Fibroblast of pulmonary artery (primary cell): ENCODE data around the gene MSI2.

Experiments used
- DNase-seq: peaks from one replicate; pipeline ENCODE4 v3.0.0-alpha.2; 2010; ENCODE audit warnings: low read depth
- H3K4me3 ChIP-seq: replicated peaks from 2 replicates; pipeline ENCODE4 v1.5.1; 2011; ENCODE audit warnings: low read depth, mild to moderate bottlenecking, control low read depth, low read length, moderate library complexity
- TF ChIP-seq, protein P1 (sequence below): IDR thresholded peaks from 2 replicates; pipeline ENCODE4 v1.5.1; 2011; ENCODE audit warnings: mild to moderate bottlenecking, control low read depth, low read length, inconsistent platforms; ENCODE audit errors: missing control alignments

MSI2 gene

DNA sequence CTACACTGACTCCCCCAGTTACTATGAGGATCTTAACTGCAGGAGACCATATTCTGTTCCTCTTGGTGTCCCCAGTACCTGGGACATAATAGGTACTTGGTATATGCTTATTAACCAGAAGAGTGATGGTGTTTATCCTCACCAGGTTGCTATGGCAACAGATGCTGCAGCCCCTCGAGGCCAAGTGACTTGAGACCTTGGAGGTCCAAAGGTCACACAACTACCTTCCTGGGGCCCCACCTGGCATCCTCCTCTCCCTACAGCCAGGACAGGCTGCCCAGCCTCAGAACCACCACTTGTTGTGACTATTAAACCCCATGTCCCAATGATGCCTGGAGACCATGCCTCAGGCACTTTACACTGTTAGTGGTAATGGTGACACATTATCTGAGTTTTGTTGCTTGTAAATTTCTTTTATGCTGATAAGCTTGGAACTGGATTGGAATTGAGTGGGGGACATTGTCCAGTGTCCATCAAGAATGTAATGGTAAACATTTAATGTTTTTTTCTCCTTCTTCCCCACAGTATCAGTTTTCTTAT is 299.4 kb downstream of the MSI2 start:
- TF ChIP-seq, protein P1, sequence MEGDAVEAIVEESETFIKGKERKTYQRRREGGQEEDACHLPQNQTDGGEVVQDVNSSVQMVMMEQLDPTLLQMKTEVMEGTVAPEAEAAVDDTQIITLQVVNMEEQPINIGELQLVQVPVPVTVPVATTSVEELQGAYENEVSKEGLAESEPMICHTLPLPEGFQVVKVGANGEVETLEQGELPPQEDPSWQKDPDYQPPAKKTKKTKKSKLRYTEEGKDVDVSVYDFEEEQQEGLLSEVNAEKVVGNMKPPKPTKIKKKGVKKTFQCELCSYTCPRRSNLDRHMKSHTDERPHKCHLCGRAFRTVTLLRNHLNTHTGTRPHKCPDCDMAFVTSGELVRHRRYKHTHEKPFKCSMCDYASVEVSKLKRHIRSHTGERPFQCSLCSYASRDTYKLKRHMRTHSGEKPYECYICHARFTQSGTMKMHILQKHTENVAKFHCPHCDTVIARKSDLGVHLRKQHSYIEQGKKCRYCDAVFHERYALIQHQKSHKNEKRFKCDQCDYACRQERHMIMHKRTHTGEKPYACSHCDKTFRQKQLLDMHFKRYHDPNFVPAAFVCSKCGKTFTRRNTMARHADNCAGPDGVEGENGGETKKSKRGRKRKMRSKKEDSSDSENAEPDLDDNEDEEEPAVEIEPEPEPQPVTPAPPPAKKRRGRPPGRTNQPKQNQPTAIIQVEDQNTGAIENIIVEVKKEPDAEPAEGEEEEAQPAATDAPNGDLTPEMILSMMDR, result no peak

GRCh38 chr17:57556320-57556719 is 300.0 kb downstream of the MSI2 start:
- H3K4me3 ChIP-seq, result no peak overlapping the region
- DNase-seq, result no peak
- TF ChIP-seq, protein P1, result no peak

More for the DNA sequence above, 299.4 kb downstream of the MSI2 start:
- DNase-seq, result no peak
- no peak overlapping the region for H3K4me3 ChIP-seq

- DNase-seq, result no peak
- TF ChIP-seq, protein P1, result no peak
- no peak overlapping the region for H3K4me3 ChIP-seq
These were observed 300.7 kb downstream of the MSI2 start for GRCh38 chr17:57556977-57557376.

DNA sequence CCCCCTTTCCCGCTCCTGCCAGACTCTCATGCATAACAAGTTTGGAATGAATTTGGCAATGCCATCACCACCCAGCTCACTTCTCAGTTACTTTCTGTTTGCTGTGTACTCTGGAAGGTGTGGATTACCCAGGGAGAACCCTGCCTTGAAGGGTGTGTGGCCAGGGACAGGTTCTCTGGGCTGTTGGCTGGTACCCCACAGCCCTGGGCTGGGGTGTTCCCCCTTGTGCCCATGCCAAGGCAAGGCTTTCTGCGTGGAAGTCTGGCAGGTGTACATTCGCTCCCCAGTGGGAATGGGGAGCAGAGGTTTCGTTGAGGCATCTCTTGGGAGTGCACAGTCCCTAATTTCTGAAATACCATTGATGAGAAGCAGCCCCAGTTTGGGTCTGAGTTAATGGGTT is 301.1 kb downstream of the MSI2 start:
- TF ChIP-seq, protein P1, result no peak
- DNase-seq, result no peak
- H3K4me3 ChIP-seq, result no peak overlapping the region

DNA sequence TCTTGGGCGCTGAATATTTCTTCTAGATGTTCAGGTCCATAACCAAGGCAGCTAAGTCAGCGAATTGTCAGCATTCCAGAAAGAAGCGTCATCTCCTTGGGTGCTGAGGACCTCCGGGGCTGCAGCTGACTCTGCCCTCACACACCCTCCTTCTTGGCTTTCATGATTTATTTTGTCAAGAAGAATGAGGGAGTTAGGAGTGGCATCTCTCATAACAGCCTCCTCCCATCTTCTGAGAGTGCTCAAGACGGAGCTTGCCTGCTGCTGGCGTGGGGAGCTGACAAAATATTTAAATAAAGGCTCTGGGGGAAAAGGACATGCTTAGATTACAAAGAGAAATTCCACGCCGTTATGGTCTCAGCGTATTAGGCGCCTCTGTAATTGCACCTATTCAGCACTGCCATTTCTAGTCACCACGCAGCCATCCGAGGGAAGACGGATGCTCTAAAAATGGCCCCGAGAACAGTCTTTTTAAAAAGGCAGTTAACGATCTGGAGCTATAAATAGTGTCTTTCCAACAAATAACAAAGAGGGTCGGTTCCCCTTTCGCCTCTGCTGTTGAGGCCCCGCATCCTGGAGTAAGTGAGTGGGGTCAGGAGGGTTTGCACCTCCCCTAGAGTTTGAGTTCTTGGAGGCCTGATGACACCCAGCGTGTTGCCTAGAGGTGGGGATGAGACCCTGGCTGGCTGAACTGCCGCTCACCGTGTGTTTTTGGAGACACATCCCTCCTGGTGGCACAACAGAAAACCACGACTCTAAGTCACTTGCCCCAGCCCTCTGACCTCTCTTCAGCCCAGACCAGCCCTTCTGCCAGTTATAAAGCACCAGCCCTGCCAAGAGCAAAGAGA is 301.7 kb downstream of the MSI2 start:
- peak; percentile 76 for DNase-seq
- TF ChIP-seq, protein P1, result no peak
- H3K4me3 ChIP-seq, result no peak overlapping the region

GRCh38 chr17:57559226-57559625 is 302.9 kb downstream of the MSI2 start:
- no peak for DNase-seq
- H3K4me3 ChIP-seq, result no peak overlapping the region

More at GRCh38 chr17:57559226-57559625, 302.9 kb downstream of the MSI2 start:
- TF ChIP-seq, protein P1, result no peak
